Natural killer cell (primary cell): Measurements from ENCODE around the gene NUDT3. TPM values are rescaled to one million over a fixed set of nuclear protein-coding genes. Genes with fewer than 3 reads are reported as not detected.

ENCODE experiments used
- ATAC-seq, 3 donors: fragments of 150-1000 bp in 2 of 3; fragments of 200-7000 bp in 1 of 3; cut with Tn5 transposase; 1 replicate in 1 of 3; 2 replicates in 2 of 3; pipeline ENCODE4 v1.10.0; 2021; ENCODE audit warnings: mild to moderate bottlenecking in 2 of 3, moderate library complexity in 2 of 3
- DNase-seq, 2 donors: peaks; one replicate each; pipeline versions ENCODE4 v3.0.0 to v3.0.0-alpha.2; 2013 to 2021; ENCODE audit warnings: mixed read lengths in 1 of 2
- H3K27ac ChIP-seq: one replicate; pipeline ENCODE4 v1.5.1; 2013; ENCODE audit warnings: mild to moderate bottlenecking, low read length
- H3K27me3 ChIP-seq: one replicate; pipeline ENCODE4 v1.6.1; 2013; ENCODE audit warnings: low read length; ENCODE audit not compliant: control insufficient read depth, insufficient read depth
- H3K36me3 ChIP-seq: one replicate; pipeline ENCODE4 v1.6.1; 2013; ENCODE audit warnings: low read length; ENCODE audit not compliant: control insufficient read depth, insufficient read depth
- H3K4me1 ChIP-seq: one replicate; pipeline ENCODE4 v1.6.1; 2013; ENCODE audit warnings: low read length; ENCODE audit not compliant: control insufficient read depth, insufficient read depth
- H3K4me3 ChIP-seq: one replicate; pipeline ENCODE4 v1.5.1; 2013; ENCODE audit warnings: low read length
- H3K9me3 ChIP-seq: one replicate; pipeline ENCODE4 v1.6.1; 2013; ENCODE audit warnings: low read length; ENCODE audit not compliant: control insufficient read depth, insufficient read depth
- H3K27ac Mint-ChIP-seq, 2 donors: one replicate each; pipeline ENCODE4 v1.8.0; 2022; ENCODE audit warnings: mild to moderate bottlenecking in 2 of 2, mixed read lengths in 2 of 2, moderate library complexity in 1 of 2
- H3K27me3 Mint-ChIP-seq, 2 donors: one replicate each; pipeline ENCODE4 v1.8.0; 2022; ENCODE audit warnings: low read depth in 2 of 2, mixed read lengths in 2 of 2
- H3K36me3 Mint-ChIP-seq: one replicate; pipeline ENCODE4 v1.8.0; 2022; ENCODE audit warnings: mixed read lengths
- H3K4me1 Mint-ChIP-seq, 2 donors: one replicate each; pipeline ENCODE4 v1.8.0; 2022; ENCODE audit warnings: mixed read lengths in 2 of 2
- H3K4me3 Mint-ChIP-seq: one replicate; pipeline ENCODE4 v1.8.0; 2022; ENCODE audit warnings: mild to moderate bottlenecking, moderate library complexity, mixed read lengths
- H3K9me3 Mint-ChIP-seq, 2 donors: one replicate each; pipeline ENCODE4 v1.8.0; 2022; ENCODE audit warnings: mixed read lengths in 2 of 2
- WGBS: methylation state at CpG from one replicate; pipeline ENCODE4 v1.1.7; 2013; ENCODE audit warnings: missing lambda C conversion rate; ENCODE audit not compliant: insufficient coverage; 5-methylcytosine and 5-hydroxymethylcytosine counted together
- intact Hi-C: fragments of 100-400 bp; cut with micrococcal nuclease; formaldehyde crosslinking; loops from one replicate; pipeline ENCODE4 v1.14.2; 2022
- total RNA-seq, 4 donors: library from RNA; stranded (reverse); fragments of 120-200 nt in 1 of 4; gene quantifications; one replicate each; pipeline versions ENCODE4 v1.2.3 to v1.2.4, GENCODE V29; 2013 to 2022
- TF ChIP-seq, protein P1 (sequence below): fragments of 200-600 bp; IDR thresholded peaks from one replicate; pipeline ENCODE4 v1.8.0; 2022; ENCODE audit warnings: antibody characterized with exemption

NUDT3 gene
- total RNA-seq, 3 donors from 2014 or later (not counting 1 experiment from before 2014, with no cell fraction given) = 22.0 to 26.3 (median 26.1) TPM

DNA sequence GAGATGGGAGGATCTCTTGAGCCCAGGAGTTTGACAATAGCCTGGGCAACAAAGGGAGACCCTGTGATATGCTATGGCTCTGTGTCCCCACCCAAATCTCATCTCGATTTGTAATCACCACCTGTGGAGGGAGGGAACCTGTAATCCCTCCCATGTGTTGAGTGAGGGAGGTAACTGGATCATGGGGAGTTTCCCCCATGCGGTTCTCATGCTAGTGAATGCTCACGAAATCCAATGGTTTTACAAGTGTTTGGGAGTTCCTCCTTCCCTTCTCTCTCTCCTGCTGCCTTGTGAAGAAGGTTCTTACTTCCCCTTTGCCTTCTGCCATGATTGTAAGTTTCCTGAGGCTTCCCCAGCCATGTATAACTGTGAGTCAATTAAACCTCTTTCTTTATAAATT is 3.4 kb downstream of the NUDT3 start:
- intact Hi-C loops = no loop called here
- H3K27me3 ChIP-seq = no peaks in the 10 kb centered on the region
- H3K27me3 Mint-ChIP-seq = no peaks in the 10 kb centered on the region
- no peak for ATAC-seq
- no peak overlapping the region for H3K4me3 Mint-ChIP-seq
- H3K27ac Mint-ChIP-seq = no peak overlapping the region
- H3K27ac ChIP-seq = no peak overlapping the region
- no peaks in the 10 kb centered on the region for H3K9me3 ChIP-seq
- no peaks in the 10 kb centered on the region for H3K36me3 ChIP-seq
- peaks cover 15 to 27% of the 10 kb centered on the region in 2 donors for H3K4me1 Mint-ChIP-seq
- DNase-seq = no peak
- WGBS = 86% methylated on average over 3 of the region's 3 CpGs
- no peak overlapping the region for H3K4me3 ChIP-seq
- TF ChIP-seq, protein P1, sequence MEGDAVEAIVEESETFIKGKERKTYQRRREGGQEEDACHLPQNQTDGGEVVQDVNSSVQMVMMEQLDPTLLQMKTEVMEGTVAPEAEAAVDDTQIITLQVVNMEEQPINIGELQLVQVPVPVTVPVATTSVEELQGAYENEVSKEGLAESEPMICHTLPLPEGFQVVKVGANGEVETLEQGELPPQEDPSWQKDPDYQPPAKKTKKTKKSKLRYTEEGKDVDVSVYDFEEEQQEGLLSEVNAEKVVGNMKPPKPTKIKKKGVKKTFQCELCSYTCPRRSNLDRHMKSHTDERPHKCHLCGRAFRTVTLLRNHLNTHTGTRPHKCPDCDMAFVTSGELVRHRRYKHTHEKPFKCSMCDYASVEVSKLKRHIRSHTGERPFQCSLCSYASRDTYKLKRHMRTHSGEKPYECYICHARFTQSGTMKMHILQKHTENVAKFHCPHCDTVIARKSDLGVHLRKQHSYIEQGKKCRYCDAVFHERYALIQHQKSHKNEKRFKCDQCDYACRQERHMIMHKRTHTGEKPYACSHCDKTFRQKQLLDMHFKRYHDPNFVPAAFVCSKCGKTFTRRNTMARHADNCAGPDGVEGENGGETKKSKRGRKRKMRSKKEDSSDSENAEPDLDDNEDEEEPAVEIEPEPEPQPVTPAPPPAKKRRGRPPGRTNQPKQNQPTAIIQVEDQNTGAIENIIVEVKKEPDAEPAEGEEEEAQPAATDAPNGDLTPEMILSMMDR = no peak
- no peaks in the 10 kb centered on the region for H3K36me3 Mint-ChIP-seq
- H3K4me1 ChIP-seq = peaks cover 17% of the 10 kb centered on the region
- no peaks in the 10 kb centered on the region for H3K9me3 Mint-ChIP-seq

DNA sequence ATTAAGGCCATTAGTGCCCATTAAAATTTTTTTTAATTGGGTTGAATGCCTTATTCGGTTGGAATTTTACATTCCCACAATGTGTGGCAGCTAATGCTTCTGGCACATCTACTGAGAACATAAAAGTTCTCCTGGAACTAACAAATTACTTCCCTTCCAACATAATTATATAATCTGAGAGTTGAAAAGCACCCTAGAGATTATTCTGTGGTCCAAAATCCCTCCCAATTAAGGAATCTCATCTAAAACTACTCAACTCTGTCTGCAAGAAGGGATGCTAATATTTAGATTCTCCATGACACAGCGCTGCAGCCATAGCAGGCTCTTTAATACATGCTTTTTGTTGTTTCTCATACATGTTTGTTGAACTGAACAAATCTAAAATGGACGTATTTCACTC is 4.0 kb downstream of the NUDT3 start:
- DNase-seq (no peak), ATAC-seq (no peak)
- peaks cover 2% of the 10 kb centered on the region for H3K36me3 ChIP-seq
- Mint-ChIP-seq H3K4me1 (peaks cover 18 to 25% of the 10 kb centered on the region in 2 donors), H3K9me3 (no peaks in the 10 kb centered on the region), H3K36me3 (no peaks in the 10 kb centered on the region), H3K27ac (no peak overlapping the region), H3K27me3 (no peaks in the 10 kb centered on the region), H3K4me3 (no peak overlapping the region)
- no peaks in the 10 kb centered on the region for H3K27me3 ChIP-seq
- TF ChIP-seq, protein P1 = no peak
- H3K27ac ChIP-seq = no peak overlapping the region
- no peaks in the 10 kb centered on the region for H3K9me3 ChIP-seq
- intact Hi-C loops = no loop called here
- H3K4me1 ChIP-seq = peaks cover 13% of the 10 kb centered on the region
- WGBS = 98% methylated on average over 3 of the region's 3 CpGs
- H3K4me3 ChIP-seq = no peak overlapping the region

DNA sequence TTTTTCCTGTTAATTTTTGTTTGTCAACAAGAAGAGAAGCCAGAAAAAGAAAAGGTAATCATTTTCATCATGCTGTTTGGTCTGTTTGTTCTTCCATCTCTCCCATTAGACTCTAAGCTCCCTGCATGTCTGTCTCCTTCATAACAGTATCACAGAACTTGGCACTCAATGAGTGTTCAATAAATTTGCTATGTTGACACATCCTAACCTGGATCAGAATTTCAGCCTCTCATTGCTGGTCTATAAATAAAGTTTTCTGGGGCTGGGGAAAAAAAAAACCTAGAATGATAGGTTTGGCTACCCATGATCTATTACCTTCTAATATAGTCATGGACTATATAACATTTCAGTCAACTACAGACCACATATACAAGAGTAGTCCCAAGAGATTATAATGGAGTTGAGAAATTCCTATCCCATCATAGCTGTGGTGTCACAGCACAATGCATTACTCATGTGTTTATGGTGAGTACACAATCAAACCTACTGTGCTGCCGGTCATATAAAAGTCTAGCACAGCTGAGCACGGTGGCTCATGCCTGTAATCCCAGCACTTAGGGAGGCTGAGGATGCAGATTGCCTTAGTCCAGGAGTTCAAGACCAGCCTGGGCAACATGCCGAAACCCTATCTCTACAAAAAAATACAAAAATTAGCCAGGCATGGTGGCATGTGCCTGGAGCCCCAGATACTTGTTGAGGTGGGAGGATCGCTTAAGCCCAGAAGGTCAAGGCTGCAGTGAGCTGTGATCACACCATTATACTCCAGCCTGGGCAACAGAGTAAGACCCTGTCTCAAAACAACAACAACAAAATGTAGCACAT is 5.9 kb downstream of the NUDT3 start:
- no peaks in the 10 kb centered on the region for H3K9me3 ChIP-seq
- H3K27ac Mint-ChIP-seq = no peak overlapping the region
- TF ChIP-seq, protein P1 = no peak
- no peak overlapping the region for H3K4me3 ChIP-seq
- WGBS = 94% methylated on average over 4 of the region's 4 CpGs
- peaks cover 4% of the 10 kb centered on the region for H3K4me1 ChIP-seq
- H3K27ac ChIP-seq = no peak overlapping the region
- no peaks in the 10 kb centered on the region for H3K27me3 Mint-ChIP-seq
- H3K27me3 ChIP-seq = no peaks in the 10 kb centered on the region
- peaks cover 2% of the 10 kb centered on the region for H3K36me3 ChIP-seq
- DNase-seq (no peak), ATAC-seq (no peak)
- no peaks in the 10 kb centered on the region for H3K9me3 Mint-ChIP-seq
- H3K4me1 Mint-ChIP-seq = peaks cover 12 to 16% of the 10 kb centered on the region in 2 donors
- no peaks in the 10 kb centered on the region for H3K36me3 Mint-ChIP-seq
- intact Hi-C loops = no loop called here
- no peak overlapping the region for H3K4me3 Mint-ChIP-seq
